Dedifferentiated amniotic fluid mesenchymal stem cell (primary cell): ENCODE results near the gene AGAP1.
A peak's percentile ranks its signal among the peaks of the same experiment; 100 is the strongest.

ENCODE experiments used
- DNase-seq: peaks from one replicate; pipeline ENCODE4 v3.0.0-alpha.2; 2016; ENCODE audit errors: extremely low spot score

AGAP1 gene

GRCh38 chr2:235638541-235639427 lies 144.9 kb downstream of the AGAP1 start:
- DNase-seq, result no peak

- DNase-seq, result peak; percentile 89
Measured at GRCh38 chr2:235639428-235639773, 145.6 kb downstream of the AGAP1 start.

GRCh38 chr2:235639885-235640284 lies 146.0 kb downstream of the AGAP1 start:
- no peak for DNase-seq

- DNase-seq, result no peak
Measured at GRCh38 chr2:235640377-235640776, 146.5 kb downstream of the AGAP1 start.

GRCh38 chr2:235640926-235641723 lies 147.3 kb downstream of the AGAP1 start:
- no peak for DNase-seq

- DNase-seq, result no peak
Measured at GRCh38 chr2:235641956-235642355, 148.1 kb downstream of the AGAP1 start.

- no peak for DNase-seq
Measured at GRCh38 chr2:235642446-235643098, 148.7 kb downstream of the AGAP1 start.

- no peak for DNase-seq
Measured at GRCh38 chr2:235643680-235644511, 150.1 kb downstream of the AGAP1 start.

GRCh38 chr2:235647264-235647663 lies 153.4 kb downstream of the AGAP1 start:
- DNase-seq, result no peak

GRCh38 chr2:235647877-235648276 lies 154.0 kb downstream of the AGAP1 start:
- DNase-seq, result no peak

- no peak for DNase-seq
Measured at GRCh38 chr2:235649418-235649817, 155.6 kb downstream of the AGAP1 start.

- DNase-seq, result no peak
Measured at GRCh38 chr2:235651643-235652042, 157.8 kb downstream of the AGAP1 start.

GRCh38 chr2:235654103-235654813 lies 160.4 kb downstream of the AGAP1 start:
- DNase-seq, result no peak

- DNase-seq, result no peak
Measured at GRCh38 chr2:235658351-235659174, 164.7 kb downstream of the AGAP1 start.

GRCh38 chr2:235659767-235660322 lies 166.0 kb downstream of the AGAP1 start:
- peak; percentile 60 for DNase-seq

GRCh38 chr2:235660484-235661082 lies 166.7 kb downstream of the AGAP1 start:
- DNase-seq, result no peak

GRCh38 chr2:235661167-235661937 lies 167.5 kb downstream of the AGAP1 start:
- no peak for DNase-seq

- DNase-seq, result no peak
Measured at GRCh38 chr2:235661952-235662351, 168.1 kb downstream of the AGAP1 start.
